ENCODE results near the gene USP54. TPM values are rescaled to one million over a fixed set of nuclear protein-coding genes. Genes with fewer than 3 reads are reported as not detected.

The USP54 gene
- total and polyA plus RNA-seq, 2 of the 13 experiments (the other 11 are each of a cell fraction or from before 2014, with no cell fraction given): 18.1 to 25.0 TPM

GRCh38 chr10:73456187-73456890 lies 134.8 kb downstream of the USP54 start (continued):
- TF ChIP-seq TCF7 (IDR thresholded peaks at IDR 0.05; ENCODE audit: low read depth) (no peak), POLR2AphosphoS2 (IDR thresholded peaks at IDR 0.05; ENCODE audit: low read depth, low read length) (no peak)

- ChIA-PET CTCF (ENCODE audit: low intra/inter-chr PET ratio, low total read pairs) (no interaction called here), POLR2A (no interaction called here)
- FAIRE-seq (no peak), ATAC-seq (no peak), DNase-seq (ENCODE audit: low spot score) (no peak)
- Histone ChIP-seq H3K4me3 (replicated peaks in 1 of 3; ENCODE audit: insufficient read depth in 1 of 3, low read depth in 2 of 3, low read length in 3 of 3) (no peak overlapping the region), H3K27ac (ENCODE audit: extremely low read length, insufficient read depth, low read length) (no peak overlapping the region), H3K4me1 (ENCODE audit: insufficient read depth, low read length) (no peaks in the 10 kb centered on the region), H3K9ac (ENCODE audit: insufficient read depth, low read depth, low read length) (no peak overlapping the region), H3K9me3 (ENCODE audit: low read length) (no peaks in the 10 kb centered on the region), H3K79me2 (ENCODE audit: insufficient read depth, low read length) (no peaks in the 10 kb centered on the region), H3K36me3 (replicated peaks in 1 of 2; ENCODE audit: control insufficient read depth in 1 of 2, insufficient read depth in 2 of 2, low read length in 2 of 2) (peaks cover 4 to 5% of the 10 kb centered on the region in 2 experiments; a peak in 3 of 5 replicates), H2AFZ (ENCODE audit: low read length) (no peak overlapping the region), H3K27me3 (ENCODE audit: control insufficient read depth in 1 of 2, insufficient read depth in 2 of 2, low read length in 2 of 2) (no peaks in the 10 kb centered on the region), H3K4me2 (ENCODE audit: low read depth, low read length) (no peak overlapping the region), H4K20me1 (ENCODE audit: insufficient read depth, low read length) (no peaks in the 10 kb centered on the region)
- 88% methylated on average over 1 of the region's 1 CpG for WGBS (ENCODE audit: low lambda C conversion rate)
- BruUV-seq (replicated peaks): no TSS peak
- in situ Hi-C loops (cut with HindIII; ENCODE audit: extremely low pct_ligation_motif_present, low pct_unique_long_range_greater_than_20kb) (no loop called here), intact Hi-C loops (cut with micrococcal nuclease; ENCODE audit: unreplicated experiment) (no loop called here)
- TF ChIP-seq SNAPC2 (CRISPR knock-in tag; IDR thresholded peaks at IDR 0.05): no peak
- TF ChIP-seq ZNF770 (CRISPR knock-in tag; IDR thresholded peaks at IDR 0.05): no peak
- no peak for TF ChIP-seq ZNF784 (CRISPR knock-in tag; IDR thresholded peaks at IDR 0.05; ENCODE audit: borderline replicate concordance)
- no peak for TF ChIP-seq IKZF4 (CRISPR knock-in tag; IDR thresholded peaks at IDR 0.05; ENCODE audit: borderline replicate concordance, low read depth, not compliant biosample characterization)
- no peak for TF ChIP-seq FIP1L1 (IDR thresholded peaks at IDR 0.05; ENCODE audit: borderline replicate concordance, insufficient read depth, low read depth, low read length)
- no peak for TF ChIP-seq RXRB (CRISPR knock-in tag; IDR thresholded peaks at IDR 0.05; ENCODE audit: borderline replicate concordance)
- no peak for TF ChIP-seq CENPT (CRISPR knock-in tag; IDR thresholded peaks at IDR 0.05; ENCODE audit: low read depth)
- TF ChIP-seq ZSCAN22 (CRISPR knock-in tag; IDR thresholded peaks at IDR 0.05): no peak
- no peak for TF ChIP-seq ARHGAP35 (CRISPR knock-in tag; IDR thresholded peaks at IDR 0.05; ENCODE audit: borderline replicate concordance)
- no peak for TF ChIP-seq PBX3 (CRISPR knock-in tag; IDR thresholded peaks at IDR 0.05; ENCODE audit: borderline replicate concordance)
- TF ChIP-seq KLF15 (CRISPR knock-in tag; IDR thresholded peaks at IDR 0.05; ENCODE audit: borderline replicate concordance): no peak
- TF ChIP-seq ZSCAN29 (CRISPR knock-in tag; conservative IDR thresholded peaks at IDR 0.05): no peak
Observed at GRCh38 chr10:73449113-73449512, 142.0 kb downstream of the USP54 start.
